HG03520 (cell line): ENCODE results near the gene WNK2.

Experiments used
- ATAC-seq: cut with Tn5 transposase; IDR thresholded peaks from one replicate; pipeline ENCODE4 v1.9.1; 2021; ENCODE audit warnings: mild to moderate bottlenecking, moderate library complexity; ENCODE audit not compliant: unreplicated experiment

WNK2 gene

GRCh38 chr9:93303258-93303771 is 119.4 kb downstream of the WNK2 start:
- no peak for ATAC-seq

- ATAC-seq, result no peak
These were observed 120.1 kb downstream of the WNK2 start for GRCh38 chr9:93303806-93304573.

GRCh38 chr9:93304574-93305496 is 120.9 kb downstream of the WNK2 start:
- no peak for ATAC-seq

- no peak for ATAC-seq
These were observed 121.6 kb downstream of the WNK2 start for GRCh38 chr9:93305497-93306020.

GRCh38 chr9:93306081-93306480 is 122.1 kb downstream of the WNK2 start:
- ATAC-seq, result no peak

- ATAC-seq, result no peak
These were observed 122.7 kb downstream of the WNK2 start for GRCh38 chr9:93306579-93307091.

GRCh38 chr9:93307468-93308157 is 123.7 kb downstream of the WNK2 start:
- no peak for ATAC-seq

- no peak for ATAC-seq
These were observed 124.2 kb downstream of the WNK2 start for GRCh38 chr9:93308158-93308602.

- ATAC-seq, result no peak
These were observed 124.7 kb downstream of the WNK2 start for GRCh38 chr9:93308676-93309075.

- ATAC-seq, result no peak
These were observed 126.0 kb downstream of the WNK2 start for GRCh38 chr9:93309889-93310425.

- ATAC-seq, result no peak
These were observed 131.2 kb downstream of the WNK2 start for GRCh38 chr9:93315118-93315517.

GRCh38 chr9:93315960-93316359 is 132.0 kb downstream of the WNK2 start:
- ATAC-seq, result no peak

GRCh38 chr9:93316726-93317494 is 133.0 kb downstream of the WNK2 start:
- ATAC-seq, result no peak

- ATAC-seq, result no peak
These were observed 133.7 kb downstream of the WNK2 start for GRCh38 chr9:93317495-93318094.

GRCh38 chr9:93318480-93318879 is 134.5 kb downstream of the WNK2 start:
- ATAC-seq, result no peak

GRCh38 chr9:93319301-93319991 is 135.5 kb downstream of the WNK2 start:
- no peak for ATAC-seq

GRCh38 chr9:93319992-93320500 is 136.1 kb downstream of the WNK2 start:
- ATAC-seq, result no peak

GRCh38 chr9:93320591-93321219 is 136.8 kb downstream of the WNK2 start:
- ATAC-seq, result no peak
